ENCODE measurements around the gene DBP.

GRCh38 chr19:48635966-48636858 is 967 bp downstream of the DBP start:
- TF ChIP-seq CREB1 (IDR thresholded peaks at IDR 0.05; ENCODE audit: low read depth) (no peak), RAD21 (IDR thresholded peaks at IDR 0.05; ENCODE audit: low read depth) (no peak), EP300 (IDR thresholded peaks at IDR 0.05; ENCODE audit: borderline replicate concordance) (no peak), ZBTB7A (IDR thresholded peaks at IDR 0.05; ENCODE audit: low read depth) (peak; percentile 41; the same call in 1 of the 2 replicates), CEBPB (IDR thresholded peaks at IDR 0.05) (no peak), USF1 (IDR thresholded peaks at IDR 0.05) (no peak)

Measured in Ishikawa (cell line).